ENCODE measurements around the gene ACAP2.
A peak's percentile ranks its signal among the peaks of the same experiment; 100 is the strongest.
"Not testable (repeated sequence)": the region's sequence is repeated elsewhere in the genome, so short reads cannot be mapped to it uniquely, and the experiment has no call there.

Gene ACAP2

GRCh38 chr3:195442573-195443390, at the start of gene ACAP2:
Gene ACAP2 (minus strand): TSS chr3:195443020. CDS start chr3:195442847, 173 bp downstream.
- peak; percentile 91 to 92 for DNase-seq

GRCh38 chr3:195475614-195476013, 32.8 kb upstream of the ACAP2 start:
- DNase-seq: no peak

- DNase-seq: not testable (repeated sequence)
These were observed 32.3 kb upstream of the ACAP2 start for GRCh38 chr3:195475116-195475515.

GRCh38 chr3:195468841-195469240, 26.0 kb upstream of the ACAP2 start:
- no peak for DNase-seq

- no peak for DNase-seq
These were observed 25.6 kb upstream of the ACAP2 start for GRCh38 chr3:195468391-195468776.

GRCh38 chr3:195467641-195468390, 25.0 kb upstream of the ACAP2 start:
- DNase-seq: no peak

- DNase-seq: no peak
These were observed 23.4 kb upstream of the ACAP2 start for GRCh38 chr3:195466251-195466650.

- not testable (repeated sequence) for DNase-seq
These were observed 20.1 kb upstream of the ACAP2 start for GRCh38 chr3:195462922-195463321.

DNA sequence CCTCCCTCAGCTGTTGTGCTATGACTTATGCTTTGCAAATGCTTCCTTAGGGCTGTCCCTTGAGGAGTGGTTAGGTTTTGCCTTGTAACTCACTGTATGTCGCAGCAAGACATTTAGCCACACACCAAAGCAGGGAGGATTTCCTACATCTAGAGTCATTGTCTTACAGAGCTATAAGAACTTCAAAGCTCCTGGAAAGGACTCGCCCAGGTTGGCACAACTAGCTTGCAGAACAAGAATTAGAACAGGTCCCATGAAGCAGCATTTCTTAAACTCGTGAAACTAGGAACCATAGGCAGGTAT, 19.4 kb upstream of the ACAP2 start:
- DNase-seq: no peak

GRCh38 chr3:195461594-195462307, 18.9 kb upstream of the ACAP2 start:
- DNase-seq: no peak

GRCh38 chr3:195460091-195460713, 17.4 kb upstream of the ACAP2 start:
- no peak for DNase-seq

- no peak for DNase-seq
These were observed 15.5 kb upstream of the ACAP2 start for GRCh38 chr3:195458316-195458717.

DNA sequence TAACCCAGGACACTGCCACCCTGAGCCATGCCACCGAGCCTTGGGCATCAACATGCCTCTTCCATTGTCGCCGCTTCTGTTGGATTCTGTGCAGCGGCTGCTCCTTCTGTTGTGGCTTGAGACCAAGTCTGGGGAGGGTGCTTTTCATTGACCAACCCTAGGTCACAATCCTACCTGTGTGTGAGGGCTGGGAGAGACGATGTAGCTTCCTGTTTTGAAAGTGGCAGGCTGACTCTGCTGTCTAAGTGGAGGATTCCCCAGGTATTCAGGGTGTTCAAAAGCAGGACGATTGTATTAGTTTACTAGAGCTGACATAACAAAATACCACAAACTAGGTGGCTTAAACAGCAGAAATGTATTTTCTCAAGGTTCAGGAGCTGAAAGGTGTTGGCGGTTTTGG, 13.0 kb upstream of the ACAP2 start:
- DNase-seq: no peak

GRCh38 chr3:195453236-195453635, 10.4 kb upstream of the ACAP2 start:
- no peak for DNase-seq

GRCh38 chr3:195451373-195452015, 8.7 kb upstream of the ACAP2 start:
- peak in 1 of 2 experiments; percentile 19 for DNase-seq

GRCh38 chr3:195450731-195451229, 8.0 kb upstream of the ACAP2 start:
- no peak for DNase-seq

GRCh38 chr3:195448205-195448875, 5.5 kb upstream of the ACAP2 start:
- no peak for DNase-seq

- no peak for DNase-seq
These were observed 4.4 kb upstream of the ACAP2 start for GRCh38 chr3:195447201-195447600.

DNA sequence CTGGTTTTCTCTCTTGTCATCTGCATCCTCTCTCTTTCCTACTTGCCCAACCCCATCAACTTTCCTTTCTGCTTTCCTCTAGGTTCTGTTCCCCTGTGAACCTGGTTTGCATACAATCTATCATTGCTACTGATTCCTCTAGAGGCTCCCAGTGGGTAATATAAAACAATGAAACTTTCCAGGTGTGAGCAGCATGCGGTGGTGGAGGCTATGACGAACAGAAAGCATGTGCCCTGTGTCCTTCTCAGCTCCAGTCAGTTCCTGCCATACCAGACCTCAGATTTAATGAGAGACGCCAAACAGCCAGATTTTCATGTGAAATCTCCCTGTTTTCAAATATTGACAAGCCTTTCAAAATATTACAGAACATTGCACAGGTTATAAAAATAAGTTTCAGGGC, 3.5 kb upstream of the ACAP2 start:
- no peak for DNase-seq

DNA sequence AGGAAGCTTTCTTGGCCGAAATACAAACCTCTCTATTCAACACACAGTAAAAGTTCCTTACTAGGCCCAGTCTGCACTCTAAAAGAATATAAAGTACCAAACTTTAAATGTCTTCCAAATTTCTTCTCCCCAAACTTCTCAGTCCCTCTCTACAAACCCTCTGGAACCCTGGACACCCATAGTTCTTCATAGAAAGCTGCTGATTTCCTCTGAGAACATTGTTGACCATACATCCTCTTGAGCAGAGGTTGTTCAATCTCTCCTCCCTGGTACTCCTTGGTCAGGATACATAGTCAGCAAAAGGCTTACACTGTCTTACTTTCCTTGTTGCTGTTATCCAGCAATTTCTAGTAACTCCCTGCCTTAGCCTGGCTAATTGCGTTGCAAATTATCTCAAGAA, 3.1 kb upstream of the ACAP2 start:
- no peak for DNase-seq

GRCh38 chr3:195443391-195443989, 670 bp upstream of the ACAP2 start:
- no peak for DNase-seq
